K562 (cell line): ENCODE measurements around the gene CLCF1.

Experiments
- ARID2 ChIP-seq: fragments of 450-650 bp; IDR thresholded peaks from 2 replicates; pipeline ENCODE4 v1.6.1; 2017; ENCODE audit warnings: antibody characterized with exemption, mild to moderate bottlenecking
- FOS ChIP-seq: IDR thresholded peaks from 3 replicates; pipeline ENCODE4 v1.6.1; 2011; ENCODE audit not compliant: insufficient read length; ENCODE audit errors: extremely low read depth
- FOSL1 ChIP-seq: fragments of 200-800 bp; sonication (Bioruptor generic); conservative IDR thresholded peaks from 2 replicates; pipeline ENCODE4 v1.6.1; 2016; ENCODE audit warnings: missing genetic modification characterization, missing compliant biosample characterization
- FOXJ3 ChIP-seq: sonication (generic); formaldehyde crosslinking; IDR thresholded peaks from 2 replicates; pipeline ENCODE4 v1.4.0; 2020; ENCODE audit warnings: mild to moderate bottlenecking, missing genetic modification reagents
- LEF1 ChIP-seq: fragments of 450-650 bp; IDR thresholded peaks from 2 replicates; pipeline ENCODE4 v1.6.1; 2016; ENCODE audit warnings: mild to moderate bottlenecking
- MTA3 ChIP-seq: fragments of 450-650 bp; formaldehyde crosslinking; IDR thresholded peaks from 2 replicates; pipeline ENCODE4 v1.6.1; 2017; ENCODE audit warnings: mild to moderate bottlenecking, borderline replicate concordance
- NCOR1 ChIP-seq: fragments of 450-650 bp; IDR thresholded peaks from 2 replicates; pipeline ENCODE4 v1.6.1; 2016; ENCODE audit warnings: mild to moderate bottlenecking, moderate library complexity
- POLR2AphosphoS5 ChIP-seq: IDR thresholded peaks from 2 replicates; pipeline ENCODE4 v1.6.1; 2011; ENCODE audit warnings: mild to moderate bottlenecking, low read depth, low read length, moderate library complexity; ENCODE audit not compliant: control insufficient read depth, insufficient read depth
- STAG1 ChIP-seq: sonication (generic); formaldehyde crosslinking; IDR thresholded peaks from 2 replicates; pipeline ENCODE4 v1.5.0; 2020; ENCODE audit warnings: missing genetic modification reagents, borderline replicate concordance
- ZNF431 ChIP-seq: sonication (generic); formaldehyde crosslinking; IDR thresholded peaks from 2 replicates; pipeline ENCODE4 v1.8.0; 2022; ENCODE audit warnings: mild to moderate bottlenecking, missing genetic modification reagents
- ZNF77 ChIP-seq: fragments of 250-450 bp; sonication (Bioruptor Pico); IDR thresholded peaks from 2 replicates; pipeline ENCODE4 v1.5.0; 2020
- TF ChIP-seq, protein P1 (sequence below), 3 experiments: IDR thresholded peaks in 2 of 3; conservative IDR thresholded peaks in 1 of 3; 2 replicates each; pipeline ENCODE4 v1.5.1; 2011 to 2012; ENCODE audit warnings: low read length in 3 of 3, mild to moderate bottlenecking in 3 of 3, control low read depth in 2 of 3, improper control_type of control experiment in 1 of 3, inconsistent platforms in 1 of 3, low read depth in 1 of 3, mixed read lengths in 1 of 3, moderate library complexity in 1 of 3; ENCODE audit not compliant: insufficient read depth in 2 of 3
- TF ChIP-seq, protein P2 (sequence below): sonication (generic); formaldehyde crosslinking; IDR thresholded peaks from 2 replicates; pipeline ENCODE4 v1.9.0; 2022; ENCODE audit warnings: mild to moderate bottlenecking, missing genetic modification reagents
- TF ChIP-seq, protein P3 (sequence below): sonication (generic); formaldehyde crosslinking; IDR thresholded peaks from 2 replicates; pipeline ENCODE4 v1.8.1; 2022; ENCODE audit warnings: missing genetic modification reagents

DNA sequence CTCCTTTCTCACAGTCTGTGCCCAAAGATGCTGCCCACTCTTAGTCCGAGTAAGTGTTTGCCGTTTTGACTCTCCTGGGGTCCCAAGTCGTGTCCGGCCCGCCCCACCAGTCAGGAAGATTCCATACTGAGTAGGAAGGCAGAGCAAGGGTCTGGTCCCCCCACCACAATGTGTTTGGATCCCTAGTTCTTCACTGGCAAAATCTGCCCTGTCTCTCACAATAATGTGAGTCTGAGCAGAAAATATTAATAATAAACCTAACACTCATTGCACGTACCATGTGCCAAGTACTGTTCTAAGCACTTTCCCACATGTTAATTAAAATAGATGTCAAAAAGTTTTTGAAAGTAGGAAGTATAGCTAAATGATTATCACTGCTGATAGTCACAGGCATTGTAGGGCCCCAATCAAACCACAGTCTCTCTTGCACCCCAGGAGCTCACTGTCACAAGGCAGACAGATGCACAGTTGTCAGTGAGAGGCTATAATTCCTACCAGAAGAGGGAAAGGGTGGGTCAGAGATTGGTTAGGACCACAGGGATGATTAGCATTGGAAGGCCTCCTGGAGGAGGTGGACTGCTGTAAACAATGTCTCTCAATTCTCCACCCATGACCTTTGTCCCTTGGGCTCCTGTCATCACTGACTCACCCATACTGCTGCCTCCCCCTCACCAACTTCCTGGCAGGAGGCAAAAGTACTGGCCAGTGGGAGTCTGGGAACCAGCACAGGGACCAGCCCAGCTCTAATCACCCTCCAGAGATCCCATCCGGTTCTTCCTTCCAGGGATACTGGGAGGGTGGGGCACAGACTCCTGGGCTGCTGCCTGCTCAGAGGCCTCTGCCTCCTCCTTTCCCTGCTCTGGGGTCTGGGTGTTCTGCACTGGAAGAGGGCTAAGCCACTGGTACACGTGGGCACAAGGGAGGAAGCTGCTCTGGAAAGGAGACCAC lies 19.0 kb downstream of the CLCF1 start:
- TF ChIP-seq, protein P1, sequence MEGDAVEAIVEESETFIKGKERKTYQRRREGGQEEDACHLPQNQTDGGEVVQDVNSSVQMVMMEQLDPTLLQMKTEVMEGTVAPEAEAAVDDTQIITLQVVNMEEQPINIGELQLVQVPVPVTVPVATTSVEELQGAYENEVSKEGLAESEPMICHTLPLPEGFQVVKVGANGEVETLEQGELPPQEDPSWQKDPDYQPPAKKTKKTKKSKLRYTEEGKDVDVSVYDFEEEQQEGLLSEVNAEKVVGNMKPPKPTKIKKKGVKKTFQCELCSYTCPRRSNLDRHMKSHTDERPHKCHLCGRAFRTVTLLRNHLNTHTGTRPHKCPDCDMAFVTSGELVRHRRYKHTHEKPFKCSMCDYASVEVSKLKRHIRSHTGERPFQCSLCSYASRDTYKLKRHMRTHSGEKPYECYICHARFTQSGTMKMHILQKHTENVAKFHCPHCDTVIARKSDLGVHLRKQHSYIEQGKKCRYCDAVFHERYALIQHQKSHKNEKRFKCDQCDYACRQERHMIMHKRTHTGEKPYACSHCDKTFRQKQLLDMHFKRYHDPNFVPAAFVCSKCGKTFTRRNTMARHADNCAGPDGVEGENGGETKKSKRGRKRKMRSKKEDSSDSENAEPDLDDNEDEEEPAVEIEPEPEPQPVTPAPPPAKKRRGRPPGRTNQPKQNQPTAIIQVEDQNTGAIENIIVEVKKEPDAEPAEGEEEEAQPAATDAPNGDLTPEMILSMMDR (IDR thresholded peaks at IDR 0.05 in 2 of 3, conservative IDR thresholded peaks at IDR 0.05 in 1 of 3; ENCODE audit: insufficient read depth in 2 of 3, low read depth in 1 of 3, low read length in 3 of 3): 0 out of 6 replicates have a peak, but pooled peaks of 2 of the 3 experiments have one; percentile 13 to 18
- TF ChIP-seq NCOR1 (peak; percentile 51), FOS (peak; percentile 51), POLR2AphosphoS5 (peak; percentile 48; the same call in 1 of the 2 replicates), ZNF431 (CRISPR knock-in tag) (no peak), FOXJ3 (CRISPR knock-in tag) (no peak), MTA3 (peak; percentile 47; the same call in 1 of the 2 replicates), FOSL1 (peak; percentile 99), ZNF77 (no peak), STAG1 (CRISPR knock-in tag) (no peak), LEF1 (peak; percentile 56), ARID2 (no peak)
- TF ChIP-seq, protein P2, sequence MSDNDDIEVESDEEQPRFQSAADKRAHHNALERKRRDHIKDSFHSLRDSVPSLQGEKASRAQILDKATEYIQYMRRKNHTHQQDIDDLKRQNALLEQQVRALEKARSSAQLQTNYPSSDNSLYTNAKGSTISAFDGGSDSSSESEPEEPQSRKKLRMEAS (CRISPR knock-in tag): 0 out of 2 replicates have a peak, but pooled peaks have one; percentile 49
- TF ChIP-seq, protein P3, sequence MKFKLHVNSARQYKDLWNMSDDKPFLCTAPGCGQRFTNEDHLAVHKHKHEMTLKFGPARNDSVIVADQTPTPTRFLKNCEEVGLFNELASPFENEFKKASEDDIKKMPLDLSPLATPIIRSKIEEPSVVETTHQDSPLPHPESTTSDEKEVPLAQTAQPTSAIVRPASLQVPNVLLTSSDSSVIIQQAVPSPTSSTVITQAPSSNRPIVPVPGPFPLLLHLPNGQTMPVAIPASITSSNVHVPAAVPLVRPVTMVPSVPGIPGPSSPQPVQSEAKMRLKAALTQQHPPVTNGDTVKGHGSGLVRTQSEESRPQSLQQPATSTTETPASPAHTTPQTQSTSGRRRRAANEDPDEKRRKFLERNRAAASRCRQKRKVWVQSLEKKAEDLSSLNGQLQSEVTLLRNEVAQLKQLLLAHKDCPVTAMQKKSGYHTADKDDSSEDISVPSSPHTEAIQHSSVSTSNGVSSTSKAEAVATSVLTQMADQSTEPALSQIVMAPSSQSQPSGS: no peak
